ENCODE data around the gene CCDC191.

DNA sequence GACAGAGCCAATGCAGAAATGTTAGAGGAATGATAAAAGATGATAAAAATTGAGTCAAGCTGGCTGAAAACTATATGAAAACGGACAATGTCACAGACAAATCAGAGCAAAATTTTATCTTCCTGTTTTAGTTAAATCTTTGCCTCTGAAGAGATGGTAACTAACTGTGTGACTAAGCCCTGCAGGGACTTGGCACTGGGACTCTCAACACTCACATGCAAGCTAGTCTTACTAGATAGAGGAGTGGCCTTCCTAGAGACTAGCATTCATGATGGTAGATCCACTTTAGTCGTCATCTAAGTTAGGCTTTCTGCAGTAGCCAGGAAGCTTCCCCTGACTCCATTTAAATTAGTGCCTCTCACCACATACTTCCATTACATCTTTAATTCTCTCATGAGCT lies 4.1 kb downstream of the CCDC191 start:
- no peak for TF ChIP-seq FOXK2 (IDR thresholded peaks at IDR 0.05)
- no peak for TF ChIP-seq TARDBP (IDR thresholded peaks at IDR 0.05)
- no peak for TF ChIP-seq ARNT (IDR thresholded peaks at IDR 0.05)
- no peak for TF ChIP-seq SP1 (IDR thresholded peaks at IDR 0.05)

Data from HEK293T (cell line).